Aorta (tissue), 5 donors: Measurements from ENCODE around the gene IGF1R. TPM values are rescaled to one million over a fixed set of nuclear protein-coding genes. Genes with fewer than 3 reads are reported as not detected.

Experiments used
- ATAC-seq: fragments of 200-7000 bp; cut with Tn5 transposase; one replicate; pipeline ENCODE4 v1.9.1; 2022; ENCODE audit warnings: moderate library complexity; ENCODE audit not compliant: low FRiP score
- DNase-seq, 2 donors: peaks; one replicate each; pipeline ENCODE4 v3.0.0-alpha.2; 2020
- H3K27ac ChIP-seq, 2 donors: one replicate each; pipeline ENCODE4 v1.5.1; 2013; ENCODE audit warnings: low read length in 2 of 2, mild to moderate bottlenecking in 2 of 2, moderate library complexity in 2 of 2, control low read depth in 1 of 2, inconsistent platforms in 1 of 2, low read depth in 1 of 2
- H3K27me3 ChIP-seq, 2 donors: one replicate each; pipeline ENCODE4 v1.6.1; 2013; ENCODE audit warnings: control low read depth in 1 of 2, low read length in 1 of 2, mild to moderate bottlenecking in 1 of 2, moderate library complexity in 1 of 2; ENCODE audit not compliant: insufficient read depth in 2 of 2, control insufficient read depth in 1 of 2
- H3K36me3 ChIP-seq, 2 donors: one replicate each; pipeline ENCODE4 v1.6.1; 2013; ENCODE audit warnings: control low read depth in 1 of 2, low read length in 1 of 2, mild to moderate bottlenecking in 1 of 2; ENCODE audit not compliant: insufficient read depth in 2 of 2, control insufficient read depth in 1 of 2
- H3K4me1 ChIP-seq, 2 donors: one replicate each; pipeline ENCODE4 v1.6.1; 2013; ENCODE audit warnings: low read length in 2 of 2, control low read depth in 1 of 2, mild to moderate bottlenecking in 1 of 2, moderate library complexity in 1 of 2; ENCODE audit not compliant: insufficient read depth in 2 of 2, control insufficient read depth in 1 of 2
- H3K4me3 ChIP-seq, 2 donors: one replicate each; pipeline ENCODE4 v1.5.1; 2013; ENCODE audit warnings: low read length in 2 of 2, control low read depth in 1 of 2, mild to moderate bottlenecking in 1 of 2
- H3K9me3 ChIP-seq: one replicate; pipeline ENCODE4 v1.6.1; 2013; ENCODE audit warnings: mild to moderate bottlenecking, low read length; ENCODE audit not compliant: control insufficient read depth
- WGBS, 2 donors: extraction: QIAGEN DNeasy Blood & Tissue Kit; methylation state at CpG; one replicate each; pipeline ENCODE4 v1.1.7; 2013; 5-methylcytosine and 5-hydroxymethylcytosine counted together
- intact Hi-C, 2 donors: fragments of 100-400 bp; cut with DNase I; formaldehyde crosslinking; loops; one replicate each; pipeline versions ENCODE4 v1.14.2 to v1.15.0; 2022
- polyA plus RNA-seq, 2 donors: library from polyadenylated mRNA; stranded (reverse); fragments of 200-250 nt; gene quantifications; one replicate each; pipeline ENCODE4 v1.2.3, GENCODE V29; 2013
- total RNA-seq, 2 donors: library from RNA; stranded (reverse); fragmentation: NEBNext Ultra II Directional; extraction: Animal tissue kit (Norgen Biotek cat#: 25700); gene quantifications; one replicate each; pipeline ENCODE4 v1.2.1, GENCODE V29; 2021
- donor health status: healthy with polysubstance abuse.
- donor health status: Bipolar disorder and iron deficiency.
- donor health status: DM: no; HTN: no; CAD: no.
- donor health status: DM: no; HTN: no; CAD: no.
- donor health status: DM: yes; HTN: yes; CAD: no.

Gene IGF1R
- total and polyA plus RNA-seq, 4 donors: 7.5 to 137 (median 50.7) TPM

GRCh38 chr15:98868564-98868963 is 220.2 kb downstream of the IGF1R start:
- Histone ChIP-seq H3K27me3 (no peaks in the 10 kb centered on the region), H3K4me1 (peaks cover 2 to 3% of the 10 kb centered on the region in 2 donors), H3K4me3 (no peak overlapping the region), H3K9me3 (no peaks in the 10 kb centered on the region), H3K36me3 (no peaks in the 10 kb centered on the region), H3K27ac (peak overlapping the region in 1 of 2 donors; percentile 67)
- intact Hi-C loops: no loop called here
- no peak for DNase-seq
- no peak for ATAC-seq
- 39 to 42% methylated on average over 6 of the region's 6 CpGs for WGBS, 2 donors

GRCh38 chr15:98870788-98871187 is 222.4 kb downstream of the IGF1R start:
- 5 to 14% methylated on average over 6 of the region's 6 CpGs for WGBS, 2 donors
- H3K36me3 ChIP-seq: no peaks in the 10 kb centered on the region
- intact Hi-C loops: no loop called here

GRCh38 chr15:98872774-98873173 is 224.4 kb downstream of the IGF1R start:
- DNase-seq: no peak
- no peaks in the 10 kb centered on the region for H3K36me3 ChIP-seq
- no peak overlapping the region for H3K4me3 ChIP-seq
- no peaks in the 10 kb centered on the region for H3K9me3 ChIP-seq
- intact Hi-C loops: no loop called here
- peaks cover 12 to 17% of the 10 kb centered on the region in 2 donors for H3K4me1 ChIP-seq
- no peak for ATAC-seq
- H3K27me3 ChIP-seq: no peaks in the 10 kb centered on the region
- H3K27ac ChIP-seq: peak overlapping the region; percentile 77 to 82
- WGBS, 2 donors: 0 to 11% methylated on average over 3 of the region's 3 CpGs

More at GRCh38 chr15:98870788-98871187, 222.4 kb downstream of the IGF1R start:
- no peak for DNase-seq
- Histone ChIP-seq H3K9me3 (no peaks in the 10 kb centered on the region), H3K27ac (peak overlapping the region; percentile 19 to 83), H3K27me3 (no peaks in the 10 kb centered on the region), H3K4me3 (no peak overlapping the region), H3K4me1 (peaks cover 7% of the 10 kb centered on the region in 2 donors)
- no peak for ATAC-seq

GRCh38 chr15:98873441-98874218 is 225.3 kb downstream of the IGF1R start:
- peak in 1 of 2 donors; percentile 79 for DNase-seq
- Histone ChIP-seq H3K36me3 (no peaks in the 10 kb centered on the region), H3K4me3 (no peak overlapping the region), H3K27me3 (no peaks in the 10 kb centered on the region), H3K9me3 (no peaks in the 10 kb centered on the region), H3K27ac (peak overlapping the region; percentile 77 to 83), H3K4me1 (peaks cover 11 to 17% of the 10 kb centered on the region in 2 donors)
- no peak for ATAC-seq
- intact Hi-C loops: no loop called here
- WGBS, 2 donors: 21 to 24% methylated on average over 12 of the region's 12 CpGs

- DNase-seq (no peak), ATAC-seq (no peak)
- peaks cover 13 to 19% of the 10 kb centered on the region in 2 donors for H3K4me1 ChIP-seq
- peak overlapping the region; percentile 77 to 83 for H3K27ac ChIP-seq
- intact Hi-C loops: no loop called here
- H3K27me3 ChIP-seq: no peaks in the 10 kb centered on the region
- no peaks in the 10 kb centered on the region for H3K36me3 ChIP-seq
- H3K4me3 ChIP-seq: no peak overlapping the region
- WGBS, 2 donors: 65 to 66% methylated on average over 7 of the region's 7 CpGs
- H3K9me3 ChIP-seq: no peaks in the 10 kb centered on the region
These were observed 226.0 kb downstream of the IGF1R start for GRCh38 chr15:98874370-98874769.

GRCh38 chr15:98874773-98875172 is 226.4 kb downstream of the IGF1R start:
- intact Hi-C loops: no loop called here
- no peaks in the 10 kb centered on the region for H3K36me3 ChIP-seq
- peaks cover 13 to 21% of the 10 kb centered on the region in 2 donors for H3K4me1 ChIP-seq
- WGBS, 2 donors: 15 to 20% methylated on average over 8 of the region's 8 CpGs
- ATAC-seq (peak; percentile 9), DNase-seq (no peak)
- peak overlapping the region in 1 of 2 donors; percentile 83 for H3K27ac ChIP-seq
- H3K27me3 ChIP-seq: no peaks in the 10 kb centered on the region
- no peaks in the 10 kb centered on the region for H3K9me3 ChIP-seq
- no peak overlapping the region for H3K4me3 ChIP-seq

GRCh38 chr15:98875309-98875708 is 227.0 kb downstream of the IGF1R start:
- 6 to 8% methylated on average over 3 of the region's 3 CpGs for WGBS, 2 donors
- no peaks in the 10 kb centered on the region for H3K9me3 ChIP-seq
- H3K4me3 ChIP-seq: no peak overlapping the region
- peak overlapping the region; percentile 80 to 93 for H3K27ac ChIP-seq
- H3K27me3 ChIP-seq: no peaks in the 10 kb centered on the region
- ATAC-seq (no peak), DNase-seq (no peak)
- intact Hi-C loops: no loop called here
- peaks cover 13 to 21% of the 10 kb centered on the region in 2 donors for H3K4me1 ChIP-seq
- H3K36me3 ChIP-seq: no peaks in the 10 kb centered on the region

GRCh38 chr15:98876451-98877369 is 228.4 kb downstream of the IGF1R start:
- ATAC-seq: no peak
- 19 to 25% methylated on average over 5 of the region's 5 CpGs for WGBS, 2 donors
- peaks cover 13 to 21% of the 10 kb centered on the region in 2 donors for H3K4me1 ChIP-seq

More at GRCh38 chr15:98876451-98877369, 228.4 kb downstream of the IGF1R start:
- Histone ChIP-seq H3K27ac (peak overlapping the region; percentile 33 to 93), H3K36me3 (no peaks in the 10 kb centered on the region), H3K4me3 (no peak overlapping the region), H3K9me3 (no peaks in the 10 kb centered on the region), H3K27me3 (no peaks in the 10 kb centered on the region)
- intact Hi-C loops: no loop called here
- no peak for DNase-seq
